Loucy (cell line): Measurements from ENCODE around the gene CLDN9.

Experiments
- H2AFZ ChIP-seq: fragments of 200-600 bp; sonication (generic); 2 replicates; pipeline ENCODE4 v1.6.0; 2016; ENCODE audit warnings: antibody characterized with exemption, mild to moderate bottlenecking, low read length, moderate library complexity
- H3F3A ChIP-seq: fragments of 200-600 bp; 2 replicates; pipeline ENCODE4 v1.6.0; 2016; ENCODE audit warnings: antibody characterized with exemption, low read depth, mild to moderate bottlenecking
- H3K27me3 ChIP-seq: fragments of 200-600 bp; sonication (generic); 2 replicates; pipeline ENCODE4 v1.6.1; 2014; ENCODE audit warnings: low read length, mild to moderate bottlenecking; ENCODE audit not compliant: insufficient read depth, poor library complexity, severe bottlenecking
- H3K36me3 ChIP-seq: fragments of 200-600 bp; sonication (generic); 2 replicates; pipeline ENCODE4 v1.6.1; 2016; ENCODE audit warnings: low read length; ENCODE audit not compliant: insufficient read depth
- H3K4me1 ChIP-seq: fragments of 200-600 bp; sonication (generic); 2 replicates; pipeline ENCODE4 v1.5.1; 2014; ENCODE audit warnings: low read length, mild to moderate bottlenecking; ENCODE audit not compliant: insufficient read depth, poor library complexity, severe bottlenecking
- H3K4me2 ChIP-seq: fragments of 200-600 bp; sonication (generic); 2 replicates; pipeline ENCODE4 v1.6.0; 2014; ENCODE audit warnings: antibody characterized with exemption, low read length, low read depth, mild to moderate bottlenecking; ENCODE audit not compliant: poor library complexity, severe bottlenecking
- H3K4me3 ChIP-seq: fragments of 200-600 bp; sonication (generic); 2 replicates; pipeline ENCODE4 v1.5.1; 2014; ENCODE audit warnings: low read length, mild to moderate bottlenecking, mixed read lengths; ENCODE audit not compliant: poor library complexity, severe bottlenecking
- H3K79me2 ChIP-seq: fragments of 200-600 bp; sonication (generic); 2 replicates; pipeline ENCODE4 v1.6.1; 2014; ENCODE audit warnings: low read length; ENCODE audit not compliant: insufficient read depth
- H3K9ac ChIP-seq: fragments of 200-600 bp; sonication (generic); 2 replicates; pipeline ENCODE4 v1.6.0; 2014; ENCODE audit warnings: mild to moderate bottlenecking, low read depth, low read length, moderate library complexity; ENCODE audit not compliant: poor library complexity, severe bottlenecking
- H3K9me2 ChIP-seq: fragments of 200-600 bp; sonication (generic); replicated peaks from 2 replicates; pipeline ENCODE4 v1.6.1; 2016; ENCODE audit warnings: low read depth, low read length, mixed read lengths
- H3K9me3 ChIP-seq: fragments of 200-600 bp; sonication (generic); 2 replicates; pipeline ENCODE4 v1.6.1; 2014; ENCODE audit warnings: mild to moderate bottlenecking, antibody characterized with exemption, low read length, low read depth; ENCODE audit not compliant: insufficient read depth
- H4K20me1 ChIP-seq: fragments of 200-600 bp; sonication (generic); 2 replicates; pipeline ENCODE4 v1.6.0; 2014; ENCODE audit warnings: antibody characterized with exemption, low read length, mild to moderate bottlenecking; ENCODE audit not compliant: insufficient read depth, poor library complexity, severe bottlenecking
- EZH2phosphoT487 ChIP-seq: fragments of 200-600 bp; IDR thresholded peaks from 2 replicates; pipeline ENCODE4 v1.6.1; 2018; ENCODE audit warnings: antibody characterized with exemption, mild to moderate bottlenecking, moderate library complexity, borderline replicate concordance
- TF ChIP-seq, protein P1 (sequence below): fragments of 200-600 bp; sonication (generic); conservative IDR thresholded peaks from 2 replicates; pipeline ENCODE4 v1.5.1; 2014; ENCODE audit warnings: mild to moderate bottlenecking, antibody characterized with exemption, low read length

CLDN9 gene

GRCh38 chr16:2987833-2988232 is 24.9 kb upstream of the CLDN9 start:
- Histone ChIP-seq H3K4me2 (no peak overlapping the region), H3K9ac (no peak overlapping the region), H4K20me1 (no peaks in the 10 kb centered on the region), H2AFZ (no peak overlapping the region), H3K36me3 (no peaks in the 10 kb centered on the region), H3K9me2 (no peaks in the 10 kb centered on the region), H3K4me1 (no peaks in the 10 kb centered on the region), H3K4me3 (no peak overlapping the region), H3K79me2 (no peaks in the 10 kb centered on the region), H3K9me3 (no peaks in the 10 kb centered on the region), H3K27me3 (no peaks in the 10 kb centered on the region), H3F3A (no peaks in the 10 kb centered on the region)
- TF ChIP-seq EZH2phosphoT487 = no peak
- TF ChIP-seq, protein P1, sequence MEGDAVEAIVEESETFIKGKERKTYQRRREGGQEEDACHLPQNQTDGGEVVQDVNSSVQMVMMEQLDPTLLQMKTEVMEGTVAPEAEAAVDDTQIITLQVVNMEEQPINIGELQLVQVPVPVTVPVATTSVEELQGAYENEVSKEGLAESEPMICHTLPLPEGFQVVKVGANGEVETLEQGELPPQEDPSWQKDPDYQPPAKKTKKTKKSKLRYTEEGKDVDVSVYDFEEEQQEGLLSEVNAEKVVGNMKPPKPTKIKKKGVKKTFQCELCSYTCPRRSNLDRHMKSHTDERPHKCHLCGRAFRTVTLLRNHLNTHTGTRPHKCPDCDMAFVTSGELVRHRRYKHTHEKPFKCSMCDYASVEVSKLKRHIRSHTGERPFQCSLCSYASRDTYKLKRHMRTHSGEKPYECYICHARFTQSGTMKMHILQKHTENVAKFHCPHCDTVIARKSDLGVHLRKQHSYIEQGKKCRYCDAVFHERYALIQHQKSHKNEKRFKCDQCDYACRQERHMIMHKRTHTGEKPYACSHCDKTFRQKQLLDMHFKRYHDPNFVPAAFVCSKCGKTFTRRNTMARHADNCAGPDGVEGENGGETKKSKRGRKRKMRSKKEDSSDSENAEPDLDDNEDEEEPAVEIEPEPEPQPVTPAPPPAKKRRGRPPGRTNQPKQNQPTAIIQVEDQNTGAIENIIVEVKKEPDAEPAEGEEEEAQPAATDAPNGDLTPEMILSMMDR = no peak

GRCh38 chr16:2988590-2989099 is 24.1 kb upstream of the CLDN9 start:
- Histone ChIP-seq H2AFZ (no peak overlapping the region), H3K9me3 (no peaks in the 10 kb centered on the region), H3K9me2 (no peaks in the 10 kb centered on the region), H3K79me2 (no peaks in the 10 kb centered on the region), H3K4me1 (no peaks in the 10 kb centered on the region), H3F3A (no peaks in the 10 kb centered on the region), H3K9ac (no peak overlapping the region), H3K27me3 (no peaks in the 10 kb centered on the region), H3K4me2 (no peak overlapping the region), H3K4me3 (no peak overlapping the region), H3K36me3 (no peaks in the 10 kb centered on the region), H4K20me1 (no peaks in the 10 kb centered on the region)
- TF ChIP-seq, protein P1 = no peak
- no peak for TF ChIP-seq EZH2phosphoT487

DNA sequence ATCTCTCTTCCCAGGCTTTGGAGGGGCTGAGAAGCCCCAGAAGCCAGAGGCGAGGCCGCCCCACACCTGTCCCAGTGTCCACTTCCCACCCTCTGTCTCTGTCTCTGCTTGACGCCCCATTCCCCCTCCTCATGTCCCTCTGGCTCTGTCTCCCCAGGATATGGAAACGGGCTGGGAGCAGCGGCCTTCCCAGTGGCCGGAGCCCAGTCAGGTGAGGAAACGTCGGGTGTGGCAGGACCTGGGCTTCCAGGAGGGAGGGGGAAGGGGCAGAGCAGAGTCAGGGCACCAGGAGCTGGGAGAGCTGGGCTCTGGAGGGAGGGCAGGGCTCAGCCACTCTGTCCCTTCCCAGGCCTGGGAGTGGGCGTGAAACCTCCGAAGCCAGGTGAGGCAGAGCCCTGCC is 21.8 kb upstream of the CLDN9 start:
- no peaks in the 10 kb centered on the region for H3K27me3 ChIP-seq
- H3K9me3 ChIP-seq = no peaks in the 10 kb centered on the region
- no peak overlapping the region for H3K4me2 ChIP-seq
- no peaks in the 10 kb centered on the region for H3K79me2 ChIP-seq
- H3K4me3 ChIP-seq = no peak overlapping the region
- no peaks in the 10 kb centered on the region for H3F3A ChIP-seq
- no peak overlapping the region for H2AFZ ChIP-seq
- H3K9ac ChIP-seq = no peak overlapping the region
- TF ChIP-seq EZH2phosphoT487 = no peak
- TF ChIP-seq, protein P1 = no peak
- no peaks in the 10 kb centered on the region for H3K4me1 ChIP-seq
- H4K20me1 ChIP-seq = no peaks in the 10 kb centered on the region
- H3K36me3 ChIP-seq = no peaks in the 10 kb centered on the region
- H3K9me2 ChIP-seq = no peaks in the 10 kb centered on the region
